Stimulated activated CD4-positive, alpha-beta T cell treated with anti-CD3 and anti-CD28 coated beads, Interleukin-4, amount 100 ng/mL, for 48 hours (primary cell): Measurements from ENCODE around the gene ADARB2.
"Not testable (repeated sequence)": the region's sequence is repeated elsewhere in the genome, so short reads cannot be mapped to it uniquely, and the experiment has no call there.

ENCODE experiments used
- DNase-seq, 2 donors: peaks; one replicate each; pipeline ENCODE4 v3.0.0-alpha.2; 2020; ENCODE audit warnings: low read depth in 2 of 2

Gene ADARB2

GRCh38 chr10:1266033-1266802 lies 471.1 kb downstream of the ADARB2 start:
- DNase-seq, result no peak

GRCh38 chr10:1264001-1264400 lies 473.3 kb downstream of the ADARB2 start:
- DNase-seq, result no peak

DNA sequence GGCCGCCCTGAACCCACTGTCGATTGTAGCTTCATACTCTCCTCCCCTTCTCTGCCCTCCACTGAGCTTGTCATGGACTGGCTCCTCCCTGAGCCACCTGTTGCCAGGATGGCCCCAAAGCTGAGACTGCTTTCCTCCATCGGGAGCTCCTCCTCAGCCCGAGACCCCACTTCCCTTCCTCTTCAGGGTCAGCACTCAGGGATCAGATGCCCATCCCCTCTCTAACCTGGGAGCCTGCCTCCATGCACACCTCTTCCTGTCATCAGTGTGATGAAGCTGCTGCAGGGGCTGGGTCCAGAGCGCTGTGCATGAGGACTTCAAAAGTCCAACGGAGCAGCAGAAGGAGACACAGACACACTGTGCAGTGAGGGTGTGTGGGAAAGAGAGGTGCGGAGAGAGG lies 480.1 kb downstream of the ADARB2 start:
- no peak for DNase-seq

DNA sequence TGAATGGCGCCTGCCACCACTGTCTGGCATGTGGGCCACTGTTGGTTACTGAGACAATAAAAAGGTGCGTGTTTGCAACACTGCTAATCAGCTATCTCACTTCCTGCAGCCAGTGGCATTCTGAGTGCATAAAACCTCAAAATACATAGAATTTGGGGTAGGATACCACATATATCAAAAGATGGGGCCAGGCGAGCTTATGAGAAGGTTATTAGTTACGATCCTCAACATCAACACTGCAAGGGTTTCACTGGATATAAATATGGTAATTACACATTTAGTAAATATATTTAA lies 480.9 kb downstream of the ADARB2 start:
- DNase-seq, result no peak

GRCh38 chr10:1255600-1256431 lies 481.5 kb downstream of the ADARB2 start:
- no peak for DNase-seq

- DNase-seq, result no peak
Measured at GRCh38 chr10:1255118-1255517, 482.2 kb downstream of the ADARB2 start.

- no peak for DNase-seq
Measured at GRCh38 chr10:1253523-1254353, 483.6 kb downstream of the ADARB2 start.

GRCh38 chr10:1251769-1252168 lies 485.6 kb downstream of the ADARB2 start:
- DNase-seq, result no peak

DNA sequence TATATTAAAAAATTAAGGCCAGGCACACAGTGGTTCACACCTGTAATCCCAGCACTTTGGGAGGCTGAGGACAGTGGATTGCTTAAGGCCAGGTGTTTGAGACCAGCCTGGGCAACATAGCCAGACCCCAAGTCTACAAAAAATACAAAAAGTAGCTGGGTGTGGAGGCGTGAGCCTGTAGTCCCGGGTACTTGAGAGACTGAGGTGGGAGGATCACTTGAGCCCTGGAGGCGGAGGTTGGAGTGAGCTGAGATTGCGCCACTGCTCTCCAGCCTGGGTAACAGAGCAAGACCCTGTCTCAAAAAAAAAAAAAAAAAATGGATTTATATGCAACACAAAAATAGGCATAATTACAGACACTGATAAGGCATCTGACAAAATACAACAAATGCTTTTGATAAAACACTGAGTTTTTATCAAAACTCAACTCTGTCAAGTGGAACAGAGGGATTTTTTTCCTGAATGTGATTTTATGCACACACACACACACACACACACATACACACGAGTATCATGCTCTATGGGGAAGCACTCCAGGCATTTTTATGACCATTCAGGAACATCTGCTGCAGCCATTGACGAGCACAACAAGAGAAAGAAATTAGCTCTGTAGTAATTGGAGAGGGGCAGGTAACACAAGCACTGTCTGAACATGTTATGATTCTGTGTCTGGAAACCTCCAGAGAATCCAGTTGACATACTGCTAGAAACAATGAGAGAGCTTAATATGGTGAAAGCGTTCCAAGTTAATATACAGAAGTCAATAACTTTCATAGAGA lies 488.0 kb downstream of the ADARB2 start:
- DNase-seq, result no peak

DNA sequence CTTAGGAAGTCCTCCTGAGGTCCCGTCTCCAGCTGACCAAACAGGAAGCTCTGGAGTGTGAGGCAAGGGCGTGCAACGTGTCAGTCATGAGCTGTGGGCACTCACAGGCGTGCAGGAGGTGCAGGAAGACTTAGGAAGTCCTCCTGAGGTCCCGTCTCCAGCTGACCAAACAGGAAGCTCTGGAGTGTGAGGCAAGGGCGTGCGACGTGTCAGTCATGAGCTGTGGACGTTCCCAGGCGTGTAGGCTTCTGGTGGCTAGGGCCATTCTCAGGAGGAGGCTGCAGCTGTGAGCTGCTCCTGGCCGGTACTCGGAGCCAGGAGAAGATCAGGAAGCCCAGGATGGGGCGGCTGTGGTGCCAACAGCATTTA lies 489.1 kb downstream of the ADARB2 start:
- DNase-seq, result not testable (repeated sequence)

GRCh38 chr10:1247598-1248261 lies 489.6 kb downstream of the ADARB2 start:
- DNase-seq, result no peak

DNA sequence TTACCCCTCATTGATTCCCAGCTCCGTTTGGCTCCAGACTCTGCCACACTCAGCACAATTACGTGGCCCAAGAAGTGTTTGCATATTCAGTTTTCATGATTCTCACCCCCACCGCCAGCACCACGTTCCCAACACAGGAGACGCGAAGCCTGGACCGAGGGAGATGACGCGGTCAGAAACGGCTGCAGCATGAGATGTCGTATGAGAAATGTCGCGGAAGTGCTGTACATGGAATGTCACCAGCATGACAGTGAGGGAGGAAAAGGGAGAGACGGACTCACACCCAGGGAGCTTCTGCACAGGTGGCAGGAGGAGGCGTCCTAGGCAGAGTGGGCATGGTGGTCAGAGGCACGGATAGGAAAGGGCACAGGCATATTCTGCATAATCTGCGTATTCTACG lies 492.8 kb downstream of the ADARB2 start:
- DNase-seq, result no peak

DNA sequence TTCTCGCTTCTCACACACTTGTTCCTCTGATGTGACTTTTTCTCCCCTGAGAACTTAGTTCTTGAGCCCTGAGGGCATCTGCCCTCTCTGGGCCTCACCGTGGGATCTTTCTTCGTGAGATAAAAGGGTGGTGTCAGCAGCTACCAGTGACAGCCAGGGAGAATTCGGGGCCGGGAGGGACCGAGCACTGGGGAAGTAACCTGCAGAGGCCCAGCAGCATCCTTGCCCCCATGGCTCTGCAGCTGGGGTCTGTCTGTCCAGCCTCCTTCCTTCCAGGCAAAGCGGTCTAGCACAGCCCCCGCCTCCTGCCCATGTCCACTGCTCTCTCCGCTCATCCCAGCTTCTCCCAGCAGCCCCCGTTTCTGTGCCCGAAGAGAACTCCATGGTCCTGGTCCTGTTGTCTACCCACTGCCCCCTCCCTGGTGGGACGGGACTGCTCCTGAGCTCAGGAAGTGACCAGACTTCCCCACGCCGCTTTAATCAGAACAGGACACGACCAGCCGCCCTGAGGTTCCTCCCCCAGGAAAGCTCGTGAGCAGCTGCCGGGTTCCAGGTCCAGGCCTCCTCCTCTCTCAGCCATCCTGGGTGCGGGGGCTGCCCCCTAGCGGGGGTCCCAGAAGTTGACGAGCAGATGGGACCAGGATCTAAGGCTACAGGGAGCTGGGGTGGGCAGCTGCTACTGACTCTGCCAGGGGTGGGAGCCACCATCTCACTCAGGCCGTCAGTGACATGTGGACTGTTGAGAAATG lies 493.7 kb downstream of the ADARB2 start:
- no peak for DNase-seq

DNA sequence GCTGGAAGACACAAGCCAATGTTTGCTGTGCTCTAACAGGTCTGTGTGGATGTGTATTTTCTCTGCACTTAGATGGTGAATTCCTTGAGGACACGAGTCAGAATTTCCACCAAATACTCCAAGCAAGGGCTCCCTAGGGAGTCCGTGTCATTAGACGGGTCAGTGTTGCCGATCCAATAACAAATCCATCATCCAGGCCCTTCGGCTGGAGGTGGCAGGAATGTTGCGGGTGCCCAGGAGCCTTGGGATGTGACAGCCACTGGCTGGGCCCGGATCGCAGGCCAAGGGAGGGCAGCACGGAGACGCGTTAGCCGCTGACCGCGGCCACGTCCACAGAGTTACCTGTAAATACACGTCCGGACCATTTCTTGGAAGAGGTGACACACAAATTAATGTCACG lies 494.4 kb downstream of the ADARB2 start:
- DNase-seq, result no peak

DNA sequence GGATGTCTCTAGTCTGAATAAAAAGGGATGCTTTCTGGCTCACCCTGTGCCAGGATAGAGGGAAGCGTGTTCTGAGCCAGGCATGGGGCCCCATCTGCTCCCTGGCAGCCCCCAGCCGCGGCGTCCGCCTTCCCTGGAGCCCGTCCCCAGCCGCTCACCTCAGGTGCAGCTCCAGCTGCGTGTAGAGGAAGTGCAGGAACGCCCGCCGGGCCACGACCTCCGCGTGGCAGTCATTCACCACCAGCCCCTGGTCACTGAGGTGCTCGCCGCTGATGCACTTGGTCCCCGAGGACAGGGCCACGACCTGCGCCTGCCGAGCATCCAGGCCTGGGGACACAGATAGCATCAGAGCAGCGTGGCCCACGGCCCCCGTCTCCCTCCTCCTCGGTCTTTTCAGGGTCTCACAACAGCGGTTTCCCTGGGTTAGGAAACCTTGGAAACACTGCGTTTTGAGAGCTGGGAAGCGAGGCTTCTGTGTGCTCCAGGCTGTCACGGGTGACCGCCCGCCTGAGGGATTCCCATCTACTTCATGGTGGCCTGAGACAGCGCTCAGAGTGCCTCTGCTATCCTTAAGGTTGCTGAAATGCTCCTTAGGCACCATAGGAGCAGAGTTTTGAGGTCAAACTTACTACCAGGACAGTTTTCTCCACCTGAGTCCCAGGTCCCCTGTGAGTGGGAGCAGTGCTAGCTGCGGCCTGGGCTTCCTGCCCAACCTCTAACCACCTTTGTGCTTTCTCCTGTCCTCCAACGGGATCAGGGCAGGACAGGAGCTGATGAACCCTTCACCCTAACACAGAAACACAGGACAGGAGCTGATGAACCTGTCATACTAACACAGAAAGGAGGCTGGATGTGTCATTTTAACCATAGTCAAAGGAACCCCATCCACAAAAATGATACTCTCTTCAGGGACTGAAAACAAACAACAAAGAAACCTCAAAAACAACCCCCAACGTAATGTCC lies 495.1 kb downstream of the ADARB2 start:
- DNase-seq, result no peak

- no peak for DNase-seq
Measured at GRCh38 chr10:1241322-1241890, 495.9 kb downstream of the ADARB2 start.

DNA sequence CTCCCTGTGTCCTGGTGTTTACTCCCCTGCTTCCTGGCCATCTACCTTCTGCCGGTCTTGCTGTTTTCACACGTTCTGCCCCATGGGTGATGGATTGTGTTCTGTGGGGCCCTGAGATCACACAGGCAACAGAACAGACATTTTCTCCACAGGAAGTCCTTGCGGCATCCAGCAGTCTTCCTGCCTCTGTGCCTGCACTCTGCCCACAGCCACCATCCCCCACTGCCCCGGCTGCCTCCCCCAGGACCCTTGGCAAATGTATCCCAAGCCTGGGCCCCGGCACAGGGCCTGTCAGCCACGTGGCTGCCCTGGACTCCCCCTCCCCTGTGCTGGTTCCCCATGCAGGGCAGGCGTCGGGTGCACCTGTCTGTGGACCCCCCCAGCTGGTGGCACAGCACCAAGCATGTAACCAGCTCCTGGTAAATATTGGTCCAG lies 497.0 kb downstream of the ADARB2 start:
- DNase-seq, result no peak

DNA sequence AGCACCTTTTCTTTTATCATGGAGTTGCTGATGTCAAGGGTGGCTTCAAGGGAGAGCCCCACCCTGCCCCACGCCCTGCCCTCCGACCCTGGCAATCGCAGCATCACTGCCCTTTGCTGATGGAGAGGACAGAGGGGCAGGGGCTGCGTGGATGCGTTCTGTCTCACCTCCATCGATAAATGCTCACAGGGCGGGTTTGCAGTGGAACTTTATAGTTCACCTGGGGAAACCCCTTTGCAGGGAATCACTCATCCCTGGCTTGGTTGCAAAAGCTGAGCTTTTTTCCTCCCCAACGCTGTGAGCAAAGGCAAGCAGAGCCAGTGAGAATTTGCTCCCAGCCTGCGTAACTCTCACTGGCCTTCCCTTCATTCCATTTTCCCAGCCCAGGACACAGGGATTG lies 504.3 kb downstream of the ADARB2 start:
- no peak for DNase-seq
